Transverse colon (tissue), 3 donors: Measurements from ENCODE around the gene EFCAB11.

ENCODE experiments used
- CTCF ChIP-seq, 5 experiments: fragments of 200-600 bp in 3 of 5; fragments of 450-650 bp in 2 of 5; sonication (generic) in 3 of 5; IDR thresholded peaks; 1 replicate in 2 of 5; 2 replicates in 3 of 5; pipeline ENCODE4 v1.5.1; 2016 to 2017; ENCODE audit warnings: antibody characterized with exemption in 5 of 5, inconsistent platforms in 3 of 5, mild to moderate bottlenecking in 2 of 5, moderate library complexity in 1 of 5
- POLR2A ChIP-seq: fragments of 450-650 bp; IDR thresholded peaks from one replicate; pipeline ENCODE4 v1.6.1; 2016; ENCODE audit warnings: antibody characterized with exemption, mild to moderate bottlenecking, moderate library complexity

GRCh38 chr14:89910691-89911009, 43.9 kb downstream of the EFCAB11 start:
- TF ChIP-seq CTCF (IDR thresholded peaks at IDR 0.05) = no peak
- no peak for TF ChIP-seq POLR2A
